SK-N-SH (cell line): Measurements from ENCODE around the gene MAP10. TPM values are rescaled to one million over a fixed set of nuclear protein-coding genes. Genes with fewer than 3 reads are reported as not detected.

Source experiments
- CTCF ChIA-PET: fragments of 300-600, 350-600 bp; formaldehyde crosslinking; extraction: SDS; loops from one replicate; lab custom pipeline; 2021; lab: Yijun Ruan, JAX
- POLR2A ChIA-PET: fragments of 350-600 bp; sonication (Branson Sonifier 250); formaldehyde crosslinking; extraction: SDS; loops from one replicate; lab custom pipeline; 2020; ENCODE audit warnings: antibody characterized with exemption, inconsistent platforms; lab: Yijun Ruan, JAX
- DNase-seq: peaks from one replicate; pipeline ENCODE4 v3.0.0; 2012
- H2AFZ ChIP-seq: fragments of 200-600 bp; sonication (generic); 2 replicates; pipeline ENCODE4 v1.8.1; 2016; ENCODE audit warnings: antibody characterized with exemption, mild to moderate bottlenecking, low read depth
- H3F3A ChIP-seq: fragments of 200-600 bp; sonication (generic); replicated peaks from 2 replicates; pipeline ENCODE3; 2016; ENCODE audit warnings: antibody characterized with exemption, mild to moderate bottlenecking; ENCODE audit not compliant: insufficient read depth
- H3K27ac ChIP-seq, 2 experiments: fragments of 200-500 bp in 1 of 2; fragments of 200-600 bp in 1 of 2; sonication (Bioruptor generic) in 1 of 2; sonication (generic), shearing (Covaris generic) in 1 of 2; 2 replicates each; pipeline versions ENCODE4 v1.5.1 to v1.6.1; 2014 to 2016; ENCODE audit warnings: low read depth in 2 of 2, inconsistent platforms in 1 of 2, low read length in 1 of 2, mild to moderate bottlenecking in 1 of 2, mixed read lengths in 1 of 2
- H3K27me3 ChIP-seq: fragments of 200-600 bp; sonication (generic), shearing (Covaris generic); 2 replicates; pipeline ENCODE4 v1.6.1; 2016; ENCODE audit warnings: mixed run types; ENCODE audit not compliant: insufficient read depth
- H3K36me3 ChIP-seq, 2 experiments: fragments of 200-500 bp in 1 of 2; fragments of 200-600 bp in 1 of 2; sonication (Bioruptor generic) in 1 of 2; sonication (generic) in 1 of 2; replicated peaks in 1 of 2; 2 replicates each; pipeline versions ENCODE3 to v1.5.1; 2014 to 2016; ENCODE audit warnings: low read length in 1 of 2, mild to moderate bottlenecking in 1 of 2; ENCODE audit not compliant: insufficient read depth in 2 of 2, control insufficient read depth in 1 of 2
- H3K4me1 ChIP-seq, 2 experiments: fragments of 200-500 bp in 1 of 2; fragments of 200-600 bp in 1 of 2; sonication (Bioruptor generic) in 1 of 2; sonication (generic), shearing (Covaris generic) in 1 of 2; 2 replicates each; pipeline versions ENCODE4 v1.5.1 to v1.6.1; 2014 to 2016; ENCODE audit warnings: low read depth in 1 of 2, low read length in 1 of 2, mixed run types in 1 of 2; ENCODE audit not compliant: insufficient read depth in 2 of 2, control insufficient read depth in 1 of 2
- H3K4me2 ChIP-seq: fragments of 200-600 bp; sonication (generic), shearing (Covaris generic); 2 replicates; pipeline ENCODE4 v1.6.1; 2017; ENCODE audit warnings: mixed run types
- H3K4me3 ChIP-seq, 2 experiments: fragments of 200-500 bp in 1 of 2; fragments of 200-600 bp in 1 of 2; sonication (Bioruptor generic) in 1 of 2; sonication (generic), shearing (Covaris generic) in 1 of 2; 2 replicates each; pipeline versions ENCODE4 v1.5.1 to v1.8.1; 2014 to 2016; ENCODE audit warnings: low read depth in 2 of 2, inconsistent platforms in 1 of 2, low read length in 1 of 2, mild to moderate bottlenecking in 1 of 2, mixed read lengths in 1 of 2, moderate library complexity in 1 of 2
- H3K79me2 ChIP-seq: fragments of 200-600 bp; sonication (generic); 2 replicates; pipeline ENCODE4 v1.8.1; 2017; ENCODE audit warnings: mild to moderate bottlenecking; ENCODE audit not compliant: insufficient read depth
- H3K9ac ChIP-seq: fragments of 200-600 bp; sonication (generic); 2 replicates; pipeline ENCODE4 v1.6.1; 2017; ENCODE audit warnings: mixed run types
- H3K9me2 ChIP-seq: fragments of 200-600 bp; sonication (generic); 2 replicates; pipeline ENCODE4 v1.6.1; 2017; ENCODE audit warnings: mixed run types
- H3K9me3 ChIP-seq: fragments of 200-600 bp; sonication (generic); 2 replicates; pipeline ENCODE4 v1.6.1; 2017; ENCODE audit warnings: mixed run types, mild to moderate bottlenecking, moderate library complexity
- H4K20me1 ChIP-seq: fragments of 200-600 bp; sonication (generic); 2 replicates; pipeline ENCODE4 v1.6.1; 2017; ENCODE audit warnings: mild to moderate bottlenecking, mixed run types; ENCODE audit not compliant: insufficient read depth
- CTCF ChIP-seq: fragments of 200-600 bp; sonication (generic); IDR thresholded peaks from 2 replicates; pipeline ENCODE4 v1.6.1; 2017; ENCODE audit warnings: antibody characterized with exemption, mild to moderate bottlenecking, moderate library complexity
- EZH2phosphoT487 ChIP-seq: fragments of 200-600 bp; sonication (generic); IDR thresholded peaks from 2 replicates; pipeline ENCODE4 v1.6.1; 2017; ENCODE audit warnings: low read depth, mixed run types, mild to moderate bottlenecking, antibody characterized with exemption, moderate library complexity, borderline replicate concordance
- FOXM1 ChIP-seq: IDR thresholded peaks from 2 replicates; pipeline ENCODE4 v1.4.0; 2012; ENCODE audit warnings: low read depth, mild to moderate bottlenecking
- JUND ChIP-seq: IDR thresholded peaks from 2 replicates; pipeline ENCODE4 v1.4.0; 2012
- MAX ChIP-seq: IDR thresholded peaks from 2 replicates; pipeline ENCODE4 v1.4.0; 2012; ENCODE audit warnings: low read depth
- NRF1 ChIP-seq: IDR thresholded peaks from 2 replicates; pipeline ENCODE4 v1.6.1; 2012; ENCODE audit warnings: low read depth, mild to moderate bottlenecking, low read length
- POLR2AphosphoS5 ChIP-seq: IDR thresholded peaks from 2 replicates; pipeline ENCODE4 v1.6.1; 2012; ENCODE audit warnings: low read depth, low read length
- RCOR1 ChIP-seq: fragments of 150-350 bp; IDR thresholded peaks from 2 replicates; pipeline ENCODE4 v1.6.1; 2017; ENCODE audit warnings: antibody characterized with exemption, low read length
- RXRA ChIP-seq: IDR thresholded peaks from 2 replicates; pipeline ENCODE4 v1.4.0; 2012; ENCODE audit warnings: low read depth, mild to moderate bottlenecking, borderline replicate concordance
- SIN3A ChIP-seq: IDR thresholded peaks from 2 replicates; pipeline ENCODE4 v1.6.1; 2012; ENCODE audit warnings: low read depth, mild to moderate bottlenecking, low read length, moderate library complexity, borderline replicate concordance
- USF1 ChIP-seq: IDR thresholded peaks from 2 replicates; pipeline ENCODE4 v1.4.0; 2012; ENCODE audit warnings: low read depth, borderline replicate concordance
- YY1 ChIP-seq: IDR thresholded peaks from 2 replicates; pipeline ENCODE4 v1.4.0; 2012; ENCODE audit warnings: low read depth, mild to moderate bottlenecking
- ZBTB33 ChIP-seq: IDR thresholded peaks from 2 replicates; pipeline ENCODE4 v1.4.0; 2012; ENCODE audit warnings: low read depth, borderline replicate concordance
- WGBS: methylation state at CpG from one replicate; pipeline ENCODE4 v1.1.6; 2017; ENCODE audit warnings: low lambda C conversion rate; 5-methylcytosine and 5-hydroxymethylcytosine counted together
- polyA plus RNA-seq, 3 experiments: library from polyadenylated mRNA; depleted of rRNA; stranded (reverse); fragments of >200 nt; gene quantifications; 2 replicates each; pipeline ENCODE4 v1.2.3, GENCODE V29; 2012

The MAP10 gene
- polyA plus RNA-seq, 1 of the 3 experiments (the other 2 are of a cell fraction), result 0.43 TPM

- WGBS, result 89% methylated on average over 1 of the region's 1 CpG
- Histone ChIP-seq H3K4me1 (no peaks in the 10 kb centered on the region), H3K4me2 (no peak overlapping the region), H3K79me2 (no peaks in the 10 kb centered on the region), H4K20me1 (no peaks in the 10 kb centered on the region), H2AFZ (no peak overlapping the region), H3K9me2 (no peaks in the 10 kb centered on the region; the same call in 1 of the 2 replicates), H3F3A (no peaks in the 10 kb centered on the region), H3K4me3 (no peak overlapping the region), H3K9ac (no peak overlapping the region), H3K27me3 (no peaks in the 10 kb centered on the region), H3K36me3 (no peaks in the 10 kb centered on the region), H3K9me3 (no peaks in the 10 kb centered on the region), H3K27ac (no peak overlapping the region)
- TF ChIP-seq RXRA (no peak), EZH2phosphoT487 (no peak), POLR2AphosphoS5 (no peak), JUND (no peak)
- ChIA-PET POLR2A (no interaction called here), CTCF (no interaction called here)
- no peak for DNase-seq
Measured at GRCh38 chr1:232820431-232820830, 15.2 kb downstream of the MAP10 start.

GRCh38 chr1:232822530-232822929, 17.3 kb downstream of the MAP10 start:
- H3K4me3 ChIP-seq, result no peak overlapping the region
- H3K9ac ChIP-seq, result no peak overlapping the region
- TF ChIP-seq USF1, result no peak
- TF ChIP-seq YY1, result no peak
- TF ChIP-seq MAX, result no peak
- no peak for TF ChIP-seq RCOR1
- TF ChIP-seq CTCF, result no peak
- TF ChIP-seq SIN3A, result no peak
- TF ChIP-seq FOXM1, result no peak
- TF ChIP-seq ZBTB33, result no peak
- no peak for TF ChIP-seq NRF1
- no peak overlapping the region for H3K27ac ChIP-seq
- no peaks in the 10 kb centered on the region for H3K79me2 ChIP-seq
- H3K27me3 ChIP-seq, result no peaks in the 10 kb centered on the region
- ChIA-PET POLR2A (no interaction called here), CTCF (no interaction called here)
- no peaks in the 10 kb centered on the region for H3F3A ChIP-seq
- H3K9me2 ChIP-seq, result no peaks in the 10 kb centered on the region; the same call in 1 of the 2 replicates
- H4K20me1 ChIP-seq, result no peaks in the 10 kb centered on the region
- no peaks in the 10 kb centered on the region for H3K4me1 ChIP-seq
- DNase-seq, result no peak
- no peaks in the 10 kb centered on the region for H3K36me3 ChIP-seq
- H3K9me3 ChIP-seq, result no peaks in the 10 kb centered on the region
- H2AFZ ChIP-seq, result no peak overlapping the region
- no peak overlapping the region for H3K4me2 ChIP-seq
- WGBS, result 61% methylated on average over 2 of the region's 2 CpGs
